HepG2 (cell line): Measurements from ENCODE around the gene CNP. TPM values are rescaled to one million over a fixed set of nuclear protein-coding genes. Genes with fewer than 3 reads are reported as not detected.

ENCODE experiments used
- HNF1A ChIP-seq, 2 experiments: sonication (generic) in 1 of 2; formaldehyde crosslinking in 1 of 2; IDR thresholded peaks; 2 replicates each; pipeline versions ENCODE4 v1.4.0 to v1.6.1; 2016 to 2020; ENCODE audit warnings: borderline replicate concordance in 1 of 2, low read depth in 1 of 2, mild to moderate bottlenecking in 1 of 2, missing genetic modification reagents in 1 of 2
- HNF4A ChIP-seq: sonication (generic); formaldehyde crosslinking; IDR thresholded peaks from 2 replicates; pipeline ENCODE4 v1.4.0; 2020; ENCODE audit warnings: missing genetic modification reagents
- RBM39 ChIP-seq: fragments of 200-400 bp; formaldehyde crosslinking; IDR thresholded peaks from one replicate; pipeline ENCODE4 v1.6.1; 2018; ENCODE audit warnings: antibody characterized with exemption, mild to moderate bottlenecking, low read depth, low read length; ENCODE audit not compliant: poor library complexity, severe bottlenecking
- SNAPC4 ChIP-seq: sonication (generic); formaldehyde crosslinking; IDR thresholded peaks from 2 replicates; pipeline ENCODE4 v1.4.0; 2020; ENCODE audit warnings: mild to moderate bottlenecking, missing genetic modification reagents
- TBP ChIP-seq: sonication (generic); formaldehyde crosslinking; IDR thresholded peaks from 2 replicates; pipeline ENCODE4 v1.5.0; 2020; ENCODE audit warnings: missing genetic modification reagents
- ZNF280D ChIP-seq: sonication (generic); formaldehyde crosslinking; IDR thresholded peaks from 2 replicates; pipeline ENCODE4 v1.5.1; 2020; ENCODE audit warnings: mild to moderate bottlenecking, missing genetic modification reagents
- ZNF367 ChIP-seq: sonication (generic); formaldehyde crosslinking; IDR thresholded peaks from 2 replicates; pipeline ENCODE4 v1.4.0; 2020; ENCODE audit warnings: missing genetic modification reagents, borderline replicate concordance
- ZNF557 ChIP-seq: sonication (generic); formaldehyde crosslinking; IDR thresholded peaks from 2 replicates; pipeline ENCODE4 v1.4.0; 2020; ENCODE audit warnings: missing genetic modification reagents
- ZNF749 ChIP-seq: sonication (generic); formaldehyde crosslinking; IDR thresholded peaks from 2 replicates; pipeline ENCODE4 v1.8.0; 2022; ENCODE audit warnings: mild to moderate bottlenecking, missing genetic modification reagents, moderate library complexity, borderline replicate concordance
- polyA plus RNA-seq, 8 experiments: library from polyadenylated mRNA; depleted of rRNA in 3 of 8; stranded (reverse) in 7 of 8; unstranded in 1 of 8; fragments of >200 nt; fragmentation: Illumina TruSeq in 4 of 8; extraction: Trizol in 4 of 8; gene quantifications; 2 replicates each; pipeline versions ENCODE4 v1.2.1 to v1.2.3, GENCODE V29; 2011 to 2016; ENCODE audit warnings: low read depth in 4 of 8, missing spikeins in 1 of 8, mixed read lengths in 1 of 8; ENCODE audit not compliant: insufficient read depth in 1 of 8
- total RNA-seq, 5 experiments: library from RNA; depleted of rRNA; stranded (reverse); fragments of >200 nt; fragmentation: Illumina TruSeq; extraction: Trizol; gene quantifications; 2 replicates each; pipeline ENCODE4 v1.2.3, GENCODE V29; 2016; ENCODE audit warnings: low read depth in 1 of 5

The CNP gene
- total and polyA plus RNA-seq, 2 of the 13 experiments (the other 11 are each of a cell fraction or from before 2014, with no cell fraction given) = 97.2 to 161 TPM

GRCh38 chr17:42019509-42020404, 53.2 kb downstream of the CNP start, which contains the start of gene NKIRAS2 (continued):
- TF ChIP-seq HNF1A (IDR thresholded peaks at IDR 0.05; ENCODE audit: low read depth) = no peak
- TF ChIP-seq HNF1A (CRISPR knock-in tag; IDR thresholded peaks at IDR 0.05; ENCODE audit: borderline replicate concordance) = peak; percentile 73; the same call in 1 of the 2 replicates
- no peak for TF ChIP-seq ZNF749 (CRISPR knock-in tag)
- peak; percentile 81 for TF ChIP-seq RBM39
- TF ChIP-seq SNAPC4 (CRISPR knock-in tag) = peak; percentile 64; the same call in 1 of the 2 replicates
- peak; percentile 38; the same call in 1 of the 2 replicates for TF ChIP-seq HNF4A
- no peak for TF ChIP-seq TBP (CRISPR knock-in tag)
- TF ChIP-seq ZNF557 (CRISPR knock-in tag) = no peak
- no peak for TF ChIP-seq ZNF367 (CRISPR knock-in tag)
- TF ChIP-seq ZNF280D (CRISPR knock-in tag) = peak; percentile 93
